ENCODE measurements around the gene ST3GAL4.

DNA sequence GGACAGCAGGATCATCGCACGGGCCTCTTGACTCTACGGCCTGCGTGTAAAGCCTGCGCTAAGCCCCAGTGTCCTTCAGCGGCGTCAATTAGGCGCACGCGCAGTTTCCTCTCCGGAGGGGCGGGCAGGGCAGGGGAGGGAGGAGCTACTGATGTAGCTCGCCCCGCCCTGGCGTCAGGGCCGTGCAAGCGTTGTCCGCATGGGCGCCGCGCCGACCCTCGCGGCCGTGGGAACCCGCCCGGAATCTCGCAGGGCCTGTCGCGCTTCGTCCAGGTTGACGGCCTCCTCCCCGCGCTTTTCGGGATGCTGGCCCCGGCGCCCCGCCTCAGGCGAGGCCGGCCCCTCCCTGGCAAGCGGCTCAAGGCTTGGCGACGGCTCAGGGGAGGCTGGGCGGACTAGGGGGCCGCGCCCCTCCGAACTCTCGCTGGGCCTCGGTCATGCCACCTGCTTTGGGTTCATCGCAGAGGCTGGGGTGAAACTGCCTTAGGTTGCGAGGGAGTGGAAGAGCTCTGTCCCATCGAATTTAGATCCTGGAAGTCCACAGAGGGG, 61.1 kb downstream of the ST3GAL4 start:
- TF ChIP-seq POLR2A (IDR thresholded peaks at IDR 0.05) = no peak
- TF ChIP-seq, protein P1, sequence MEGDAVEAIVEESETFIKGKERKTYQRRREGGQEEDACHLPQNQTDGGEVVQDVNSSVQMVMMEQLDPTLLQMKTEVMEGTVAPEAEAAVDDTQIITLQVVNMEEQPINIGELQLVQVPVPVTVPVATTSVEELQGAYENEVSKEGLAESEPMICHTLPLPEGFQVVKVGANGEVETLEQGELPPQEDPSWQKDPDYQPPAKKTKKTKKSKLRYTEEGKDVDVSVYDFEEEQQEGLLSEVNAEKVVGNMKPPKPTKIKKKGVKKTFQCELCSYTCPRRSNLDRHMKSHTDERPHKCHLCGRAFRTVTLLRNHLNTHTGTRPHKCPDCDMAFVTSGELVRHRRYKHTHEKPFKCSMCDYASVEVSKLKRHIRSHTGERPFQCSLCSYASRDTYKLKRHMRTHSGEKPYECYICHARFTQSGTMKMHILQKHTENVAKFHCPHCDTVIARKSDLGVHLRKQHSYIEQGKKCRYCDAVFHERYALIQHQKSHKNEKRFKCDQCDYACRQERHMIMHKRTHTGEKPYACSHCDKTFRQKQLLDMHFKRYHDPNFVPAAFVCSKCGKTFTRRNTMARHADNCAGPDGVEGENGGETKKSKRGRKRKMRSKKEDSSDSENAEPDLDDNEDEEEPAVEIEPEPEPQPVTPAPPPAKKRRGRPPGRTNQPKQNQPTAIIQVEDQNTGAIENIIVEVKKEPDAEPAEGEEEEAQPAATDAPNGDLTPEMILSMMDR (IDR thresholded peaks at IDR 0.05) = no peak
